Measurements from ENCODE around the gene SLC17A5.
A peak's percentile ranks its signal among the peaks of the same experiment; 100 is the strongest.
"Not testable (repeated sequence)": the region's sequence is repeated elsewhere in the genome, so short reads cannot be mapped to it uniquely, and the experiment has no call there.

Gene SLC17A5, protein sequence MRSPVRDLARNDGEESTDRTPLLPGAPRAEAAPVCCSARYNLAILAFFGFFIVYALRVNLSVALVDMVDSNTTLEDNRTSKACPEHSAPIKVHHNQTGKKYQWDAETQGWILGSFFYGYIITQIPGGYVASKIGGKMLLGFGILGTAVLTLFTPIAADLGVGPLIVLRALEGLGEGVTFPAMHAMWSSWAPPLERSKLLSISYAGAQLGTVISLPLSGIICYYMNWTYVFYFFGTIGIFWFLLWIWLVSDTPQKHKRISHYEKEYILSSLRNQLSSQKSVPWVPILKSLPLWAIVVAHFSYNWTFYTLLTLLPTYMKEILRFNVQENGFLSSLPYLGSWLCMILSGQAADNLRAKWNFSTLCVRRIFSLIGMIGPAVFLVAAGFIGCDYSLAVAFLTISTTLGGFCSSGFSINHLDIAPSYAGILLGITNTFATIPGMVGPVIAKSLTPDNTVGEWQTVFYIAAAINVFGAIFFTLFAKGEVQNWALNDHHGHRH

DNA sequence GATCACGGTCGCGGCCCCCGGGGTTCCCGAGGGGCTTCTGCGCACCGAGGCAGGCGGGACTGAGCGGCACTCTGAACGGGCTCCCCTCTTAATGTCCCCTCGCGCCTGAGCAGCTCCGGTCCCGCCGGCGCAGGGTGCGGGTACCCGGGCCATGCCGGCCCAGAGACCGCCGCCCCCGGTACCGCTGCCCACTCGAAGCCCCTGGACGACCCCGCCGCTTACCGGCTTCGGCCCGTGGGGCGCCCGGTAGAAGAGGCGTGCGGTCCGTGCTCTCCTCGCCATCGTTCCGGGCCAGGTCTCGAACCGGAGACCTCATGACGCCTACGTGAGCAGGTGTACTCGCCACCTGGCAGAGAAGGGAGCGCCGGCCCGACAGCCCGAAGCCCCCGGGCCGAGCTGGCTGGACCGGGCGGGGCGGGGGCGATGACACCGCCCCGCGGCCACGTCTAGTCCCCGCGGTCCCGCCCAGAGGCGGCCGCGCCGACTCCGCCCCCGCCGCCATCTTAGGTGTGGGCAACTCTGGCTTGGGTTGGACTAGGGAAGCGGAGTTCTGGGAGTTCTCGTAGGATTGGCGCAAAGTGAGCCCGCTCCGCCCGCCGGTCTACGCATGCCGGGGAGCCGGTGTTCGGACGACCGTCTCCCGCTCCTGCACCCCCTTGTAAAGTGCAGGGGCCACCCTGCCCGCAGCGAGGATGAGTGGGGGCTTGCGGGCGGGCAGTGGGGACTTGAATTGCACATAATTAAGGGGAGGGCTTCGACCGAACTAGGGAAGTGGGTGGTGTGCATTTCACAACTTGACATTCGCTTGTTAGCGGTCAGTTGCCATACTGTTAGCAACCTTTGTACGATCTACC is at the start of gene SLC17A5:
SLC17A5 (minus strand) TSS at position 422 of the 854 bp plus-strand sequence; CDS start at position 316, 106 bp downstream.
- peak; percentile 86 for DNase-seq (ENCODE audit: low spot score)

DNA sequence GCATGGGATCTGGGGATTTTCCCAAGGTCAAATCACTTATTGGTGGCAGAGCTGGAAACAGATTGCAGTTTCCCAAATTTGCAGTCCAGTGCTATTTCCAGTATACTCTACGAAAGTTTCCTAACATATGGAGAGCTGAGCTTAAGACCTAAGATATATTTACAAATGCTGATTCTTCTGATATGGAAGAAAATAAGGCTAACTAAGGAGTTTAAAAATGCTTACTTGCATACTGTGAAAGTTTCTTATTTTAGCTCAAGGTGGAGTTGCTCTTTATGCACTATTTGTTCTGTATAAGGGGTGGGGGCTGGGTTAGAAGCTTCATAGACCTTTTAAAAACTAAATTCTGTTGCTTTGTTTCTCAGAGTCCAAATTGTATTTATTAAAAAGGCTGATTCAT is 49.7 kb upstream of the SLC17A5 start:
- DNase-seq (ENCODE audit: low spot score): no peak

DNA sequence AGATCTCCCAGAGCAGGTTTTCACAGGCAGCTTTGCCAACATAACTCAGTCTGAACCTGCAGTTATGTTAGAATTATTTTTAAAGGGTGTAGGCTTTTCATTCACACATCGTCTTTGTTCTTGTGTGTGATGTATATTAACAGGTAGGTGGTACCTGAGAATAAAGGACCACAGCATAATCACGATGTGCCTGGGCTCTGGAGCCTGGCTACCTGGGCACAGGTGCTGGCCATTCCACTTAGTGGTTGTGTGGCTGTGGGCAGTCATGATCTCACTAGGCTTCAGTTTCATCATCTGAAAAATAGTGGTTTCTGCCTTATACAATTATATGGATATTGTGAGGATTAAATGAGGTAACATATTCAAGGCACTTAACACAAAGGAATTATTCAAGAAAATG is 48.7 kb upstream of the SLC17A5 start:
- DNase-seq (ENCODE audit: low spot score): no peak

DNA sequence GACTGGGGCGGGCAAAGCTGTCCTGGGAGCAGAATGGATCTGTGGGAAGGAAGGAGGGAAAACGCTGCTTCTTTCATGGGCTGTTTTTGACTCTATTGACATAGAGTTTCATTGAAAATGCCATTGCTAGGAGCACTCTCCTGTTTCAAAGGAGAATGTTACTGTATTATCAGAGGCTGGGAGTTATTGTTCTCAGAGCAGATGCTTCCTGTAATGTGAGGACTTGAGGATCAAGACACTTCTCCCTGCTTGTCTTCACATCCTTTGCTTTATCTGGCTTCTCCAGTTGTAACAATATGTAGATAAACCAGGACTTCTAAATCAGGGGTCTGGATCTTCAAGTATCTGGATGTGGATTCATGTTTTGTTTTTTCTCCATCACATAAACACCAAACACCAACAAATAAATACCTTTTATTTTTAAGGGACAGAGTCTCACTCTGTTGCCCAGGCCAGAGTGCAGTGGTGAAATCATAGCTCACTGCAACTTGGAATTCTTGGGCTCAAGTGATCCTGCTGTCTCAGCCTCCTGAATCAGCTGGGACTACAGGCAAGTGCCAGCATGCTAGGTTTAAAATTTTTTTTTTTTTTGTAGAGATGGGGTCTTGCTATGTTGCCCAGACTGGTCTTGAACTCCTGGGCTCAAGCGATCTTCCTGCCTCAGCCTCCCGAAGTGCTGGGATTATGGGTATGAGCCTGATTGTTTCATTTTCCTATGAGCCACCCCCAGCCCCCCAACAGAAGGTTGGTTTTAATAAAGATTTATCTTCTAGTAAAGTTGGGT is 46.1 kb upstream of the SLC17A5 start:
- no peak for DNase-seq (ENCODE audit: low spot score)

DNA sequence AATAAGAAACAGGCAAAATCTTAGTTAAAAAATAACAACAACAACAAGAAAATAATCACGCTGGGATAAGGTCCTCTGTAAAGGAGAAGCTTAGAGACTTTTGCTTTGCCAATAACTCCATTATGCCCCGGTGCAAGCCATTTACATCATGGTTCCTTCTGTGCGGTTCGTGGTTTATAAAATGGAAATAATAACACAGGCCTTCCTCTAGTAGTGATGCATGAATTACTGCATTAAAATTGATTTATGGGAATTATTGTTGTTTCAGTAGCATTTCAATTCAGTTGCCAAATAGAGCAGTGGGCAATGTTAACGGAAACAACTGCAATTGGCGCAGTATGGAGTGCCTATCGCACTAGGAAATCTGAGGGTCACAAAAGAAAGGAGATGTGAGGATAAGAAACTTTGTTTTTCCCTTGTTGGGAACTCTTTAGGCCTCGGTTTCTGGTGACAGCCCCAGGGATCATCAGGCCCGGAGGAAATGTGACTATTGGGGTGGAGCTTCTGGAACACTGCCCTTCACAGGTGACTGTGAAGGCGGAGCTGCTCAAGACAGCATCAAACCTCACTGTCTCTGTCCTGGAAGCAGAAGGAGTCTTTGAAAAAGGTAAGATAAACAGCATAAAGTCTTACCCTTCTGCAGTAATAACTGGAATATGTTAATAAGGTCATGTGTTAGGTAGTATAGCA is 43.3 kb upstream of the SLC17A5 start:
- DNase-seq (ENCODE audit: low spot score): no peak

DNA sequence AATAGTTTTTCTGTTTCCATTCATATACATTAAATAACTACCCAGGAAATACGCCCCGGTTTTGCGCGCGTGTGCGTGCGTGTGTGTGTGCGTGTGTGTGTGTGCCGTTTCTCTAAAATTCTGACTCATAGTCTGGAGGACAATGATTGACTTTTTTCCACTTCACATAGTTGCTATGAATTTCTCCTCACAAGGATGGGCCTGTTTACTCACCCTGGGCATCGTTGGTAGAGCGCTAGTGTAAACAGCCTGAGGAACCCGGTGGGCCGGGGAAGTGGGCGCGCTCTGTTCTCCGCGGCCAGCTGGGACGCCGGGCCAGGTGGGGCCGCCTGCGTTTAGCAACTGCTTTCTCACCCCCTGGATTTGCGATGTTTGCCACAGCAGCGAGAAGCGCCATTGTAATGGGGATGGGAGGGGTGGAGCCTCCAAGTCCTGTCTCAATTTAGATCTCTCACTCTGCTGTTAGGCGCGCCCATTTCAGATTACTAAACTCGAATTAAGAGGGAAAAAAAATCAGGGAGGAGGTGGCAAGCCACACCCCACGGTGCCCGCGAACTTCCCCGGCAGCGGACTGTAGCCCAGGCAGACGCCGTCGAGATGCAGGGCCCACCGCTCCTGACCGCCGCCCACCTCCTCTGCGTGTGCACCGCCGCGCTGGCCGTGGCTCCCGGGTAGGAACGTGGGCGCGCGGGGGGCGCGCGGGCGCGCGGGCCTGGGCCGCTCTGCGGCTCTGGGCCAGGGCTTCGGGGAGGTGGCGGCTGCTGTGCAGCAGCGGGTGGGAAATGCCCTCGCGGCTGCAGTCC is 42.0 kb upstream of the SLC17A5 start, which contains the start of gene CD109:
CD109 (plus strand) TSS at position 585 of the 803 bp plus-strand sequence; CDS start at position 598, 13 bp downstream.
- DNase-seq (ENCODE audit: low spot score): peak; percentile 90

DNA sequence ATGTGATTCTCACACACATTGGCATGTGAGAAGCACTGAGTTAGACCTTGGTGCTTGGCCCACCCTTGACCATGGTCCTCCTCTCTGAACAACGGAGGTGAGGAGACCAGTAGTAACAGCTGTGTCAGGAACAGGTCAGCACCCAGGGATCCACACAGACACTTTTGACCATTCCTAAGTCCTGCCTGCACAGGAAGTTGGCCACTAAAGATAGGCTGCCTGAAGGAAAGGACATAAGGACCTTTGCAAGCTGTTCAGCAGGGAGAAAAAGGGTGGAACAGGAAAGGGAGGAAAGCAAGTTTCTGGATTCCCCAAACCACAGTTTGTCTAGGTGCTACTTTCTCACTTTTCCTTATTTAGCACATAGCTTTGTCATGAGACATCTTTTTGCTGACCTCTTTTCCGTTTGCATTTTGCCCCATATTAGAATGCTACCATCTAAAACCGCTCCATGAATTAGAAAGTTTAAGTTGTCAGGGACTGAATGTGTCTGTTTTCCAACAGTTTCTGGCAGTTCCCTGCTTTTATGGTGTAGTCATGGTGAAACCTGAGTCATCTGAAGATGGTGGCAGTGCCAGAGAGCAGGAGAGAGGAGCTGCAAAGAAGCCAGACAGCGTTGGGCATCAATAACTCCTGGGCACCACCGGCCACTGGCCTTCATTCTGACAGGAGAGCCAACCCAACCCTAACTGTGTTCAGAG is 41.1 kb upstream of the SLC17A5 start:
- DNase-seq (ENCODE audit: low spot score): peak; percentile 71

DNA sequence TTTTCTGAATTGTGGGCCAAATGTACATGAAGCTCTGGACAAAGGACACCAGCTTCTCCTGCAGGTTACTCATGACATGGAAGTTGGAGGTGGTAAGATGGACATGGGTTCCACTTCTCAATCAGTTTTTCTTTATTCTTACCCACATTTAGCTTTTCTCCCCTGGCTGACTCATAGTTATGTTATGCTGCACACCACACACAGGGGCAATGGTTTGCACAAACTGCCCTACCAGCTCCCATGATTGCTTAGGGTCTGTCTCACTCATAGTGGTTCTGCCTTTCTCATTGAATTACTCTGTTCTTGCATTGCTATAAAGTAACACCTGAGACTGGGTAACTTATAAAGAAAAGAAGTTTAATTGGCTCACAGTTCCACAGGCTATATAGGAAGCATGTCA is 37.7 kb upstream of the SLC17A5 start:
- DNase-seq (ENCODE audit: low spot score): no peak

DNA sequence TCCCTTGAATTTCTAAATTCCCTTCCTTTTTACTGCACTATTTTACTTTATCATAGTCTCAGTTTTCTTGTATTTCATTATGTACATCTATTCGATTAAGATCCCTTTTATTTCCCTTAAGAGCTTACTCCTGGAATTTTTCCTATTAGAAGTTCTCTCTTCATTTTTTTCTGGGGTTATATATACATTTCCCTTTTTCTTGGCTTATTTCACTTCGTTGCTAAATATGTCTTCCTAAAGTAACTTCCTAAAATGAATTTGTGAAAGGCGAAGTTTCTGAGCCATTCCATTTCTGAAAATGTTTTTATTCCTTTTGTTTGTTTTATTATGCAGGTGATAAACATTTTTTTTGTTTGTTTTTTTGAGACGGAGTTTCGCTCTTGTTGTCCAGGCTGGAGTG is 36.3 kb upstream of the SLC17A5 start:
- no peak for DNase-seq (ENCODE audit: low spot score)

DNA sequence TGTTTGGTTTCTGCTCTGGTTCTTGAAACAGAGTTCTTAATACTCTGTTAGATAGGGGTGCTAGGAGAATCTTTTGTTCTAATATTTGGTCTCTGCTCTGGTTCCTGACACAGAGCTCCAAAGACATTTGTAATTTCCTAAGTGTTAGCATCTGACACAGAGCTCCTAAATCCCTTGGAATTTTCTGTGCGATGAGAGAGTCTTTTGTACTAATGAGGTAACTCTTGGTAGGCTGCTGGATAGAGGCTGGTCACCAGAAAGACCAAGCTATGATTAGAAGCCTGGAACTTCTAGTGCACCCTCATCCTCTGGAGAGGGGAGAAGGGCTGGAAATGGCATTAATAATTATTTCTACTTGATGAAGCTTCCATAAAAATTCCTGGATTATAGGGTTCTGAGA is 34.6 kb upstream of the SLC17A5 start:
- no peak for DNase-seq (ENCODE audit: low spot score)

DNA sequence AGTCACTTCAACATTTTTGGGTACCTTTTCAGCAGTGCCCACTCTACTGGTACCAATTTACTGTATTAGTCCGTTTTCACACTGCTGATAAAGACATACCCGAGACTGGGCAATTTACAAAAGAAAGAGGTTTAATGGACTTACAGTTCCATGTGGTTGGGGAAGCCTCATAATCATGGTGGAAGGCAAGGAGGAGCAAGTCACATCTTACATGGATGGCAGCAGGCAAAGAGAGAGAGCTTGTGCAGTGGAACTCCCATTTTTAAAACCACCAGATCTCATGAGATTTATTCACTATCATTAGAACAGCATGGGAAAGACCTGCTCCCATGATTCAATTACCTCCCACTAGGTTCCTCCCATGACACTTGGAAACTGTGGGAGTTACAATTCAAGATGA is 29.8 kb upstream of the SLC17A5 start:
- not testable (repeated sequence) for DNase-seq (ENCODE audit: low spot score)

DNA sequence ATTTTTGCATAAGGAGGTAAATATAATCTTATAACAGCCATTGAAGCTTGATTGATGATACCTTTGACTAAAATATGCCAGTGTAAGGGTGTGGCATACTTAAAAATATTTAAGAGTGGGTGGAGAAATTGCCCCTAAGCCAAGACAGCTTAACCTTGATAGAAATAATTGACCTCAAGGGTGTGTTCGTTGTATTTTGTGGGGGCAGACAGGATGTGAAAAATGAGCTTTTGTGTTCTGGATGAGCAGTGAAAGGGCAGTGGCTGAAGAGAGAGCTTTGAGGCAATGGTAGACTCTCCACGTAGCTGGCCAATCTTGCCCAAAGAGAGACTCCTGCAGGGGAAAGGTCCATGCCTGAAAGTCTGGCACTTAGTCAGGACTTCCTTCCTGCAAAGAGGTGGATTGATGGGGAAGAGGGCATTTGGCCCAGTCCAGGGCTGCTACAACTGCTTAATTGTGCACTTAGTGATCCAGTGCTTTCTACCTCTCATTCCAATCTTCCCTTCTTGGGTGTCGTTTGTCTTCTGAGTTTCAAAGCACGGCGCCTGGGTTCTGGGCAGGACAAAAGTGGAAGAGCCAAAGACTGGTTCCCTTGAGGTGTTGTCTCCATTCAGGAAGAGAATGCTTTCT is 26.6 kb upstream of the SLC17A5 start:
- DNase-seq (ENCODE audit: low spot score): no peak

DNA sequence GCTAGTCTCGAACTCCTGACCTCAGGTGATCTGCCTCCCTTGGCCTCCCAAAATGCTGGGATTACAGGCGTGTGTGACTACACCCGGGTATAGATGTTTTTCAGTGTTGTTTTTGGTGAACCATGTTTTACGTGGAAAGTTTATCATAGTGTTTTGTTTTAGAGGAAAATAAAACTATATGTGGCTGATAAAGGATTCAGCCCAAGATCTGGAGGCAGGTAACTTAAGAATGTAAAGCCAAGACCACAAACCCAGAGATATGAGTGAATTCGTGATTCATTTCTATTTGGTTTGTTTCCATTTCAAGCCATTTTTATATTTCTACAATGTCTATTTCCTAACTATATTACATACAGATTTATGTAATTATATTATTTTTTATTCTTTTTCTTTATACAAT is 26.1 kb upstream of the SLC17A5 start:
- not testable (repeated sequence) for DNase-seq (ENCODE audit: low spot score)

DNA sequence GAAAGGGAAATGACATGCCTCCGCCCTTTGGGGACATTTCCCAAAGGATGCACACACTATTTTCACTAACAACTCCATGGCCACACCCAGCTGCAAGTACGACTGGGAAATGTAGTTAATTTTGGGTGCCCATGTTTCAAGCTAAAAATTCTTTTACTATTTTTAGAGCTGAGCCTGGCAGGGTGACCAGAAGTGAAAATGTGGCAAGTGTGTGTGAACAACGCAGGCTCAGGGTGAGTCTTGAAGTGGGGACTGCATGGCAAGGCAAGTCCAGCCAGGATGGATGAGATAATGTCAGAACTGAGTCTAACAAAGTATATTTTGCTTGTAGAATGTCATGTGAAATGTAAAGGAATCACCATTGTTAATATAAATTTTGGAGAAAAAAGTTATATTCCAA is 25.2 kb upstream of the SLC17A5 start:
- no peak for DNase-seq (ENCODE audit: low spot score)

DNA sequence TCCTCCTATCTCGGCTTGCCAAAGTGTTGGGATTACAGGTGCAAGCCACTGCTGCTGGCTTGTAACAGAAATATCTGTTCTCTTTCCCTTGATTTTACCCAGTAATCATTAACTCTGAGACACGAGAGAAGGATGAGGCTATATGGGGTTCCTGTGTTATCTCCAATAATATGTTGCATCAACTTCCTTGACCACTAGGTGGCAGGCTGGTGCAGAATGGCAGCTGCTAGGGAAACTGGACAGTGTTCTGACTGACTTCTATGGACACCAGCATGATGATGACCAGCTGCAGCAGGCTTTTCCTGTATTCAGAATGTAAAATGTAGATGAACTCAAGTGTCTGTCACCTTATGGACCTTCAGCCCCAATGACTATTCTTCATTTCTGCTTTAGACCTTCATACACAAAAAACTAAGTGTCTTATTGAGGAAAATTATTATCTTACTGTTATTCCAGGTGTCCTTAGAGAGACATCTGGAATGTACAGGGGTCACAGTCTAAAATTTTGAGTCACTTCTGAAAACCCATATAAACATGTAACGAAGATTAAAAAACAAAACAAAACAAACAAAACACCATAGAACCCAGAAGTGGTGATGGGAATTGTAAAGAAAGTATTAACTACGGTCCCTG is 21.8 kb upstream of the SLC17A5 start:
- peak; percentile 74 for DNase-seq (ENCODE audit: low spot score)

DNA sequence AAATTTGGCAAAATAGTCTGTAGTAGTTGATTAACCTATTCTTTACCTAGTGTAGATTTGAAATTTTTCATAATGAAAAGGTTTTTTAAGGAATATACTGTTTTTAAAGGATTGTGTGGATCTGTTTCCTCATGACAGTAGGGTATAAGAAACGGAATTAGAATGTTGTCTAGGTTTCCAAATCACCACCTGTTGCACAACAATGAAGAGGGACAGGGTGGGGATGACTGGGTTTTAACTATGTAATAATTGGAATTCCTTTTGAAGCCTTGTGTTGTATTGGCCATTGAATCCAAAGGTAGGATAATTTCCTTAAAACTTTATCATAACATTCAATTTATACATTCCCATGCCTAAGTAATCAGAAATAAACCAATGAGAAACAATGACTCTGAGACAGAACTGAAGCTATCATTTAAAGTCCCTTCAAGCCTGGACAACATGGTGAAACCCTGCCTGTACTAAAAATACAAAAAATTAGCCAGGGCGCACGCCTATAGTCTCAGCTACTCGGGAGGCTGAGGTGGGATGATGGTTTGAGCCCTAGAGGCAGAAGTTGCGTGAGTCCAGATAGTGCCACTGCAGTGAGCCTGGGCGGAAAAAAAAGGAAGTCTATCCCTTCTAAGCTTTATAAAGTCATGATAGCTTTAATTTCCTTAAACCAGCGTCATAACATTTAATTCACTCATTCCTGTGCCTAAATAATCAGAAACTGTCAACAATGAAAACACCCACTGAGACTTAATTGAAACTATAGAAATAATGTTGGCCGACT is 18.3 kb upstream of the SLC17A5 start:
- no peak for DNase-seq (ENCODE audit: low spot score)

DNA sequence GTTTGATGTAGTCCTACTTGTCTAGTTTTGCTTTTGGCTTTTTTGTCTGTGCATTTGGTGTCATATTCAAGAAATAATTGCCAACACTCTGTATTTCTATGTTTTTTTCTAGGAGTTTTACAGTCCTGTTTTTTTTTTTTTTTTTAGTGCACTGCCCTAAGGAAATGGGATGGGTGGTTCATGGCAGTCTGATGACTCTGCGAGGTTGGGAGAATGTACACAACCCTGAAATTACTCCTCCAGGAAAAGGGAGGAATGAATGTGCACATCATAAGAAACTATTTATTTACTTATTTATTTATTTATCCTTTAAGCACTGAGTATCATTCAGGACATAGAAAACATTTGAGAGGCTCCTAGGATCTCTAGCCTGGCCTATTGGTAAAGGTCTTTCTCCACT is 15.2 kb upstream of the SLC17A5 start:
- no peak for DNase-seq (ENCODE audit: low spot score)

DNA sequence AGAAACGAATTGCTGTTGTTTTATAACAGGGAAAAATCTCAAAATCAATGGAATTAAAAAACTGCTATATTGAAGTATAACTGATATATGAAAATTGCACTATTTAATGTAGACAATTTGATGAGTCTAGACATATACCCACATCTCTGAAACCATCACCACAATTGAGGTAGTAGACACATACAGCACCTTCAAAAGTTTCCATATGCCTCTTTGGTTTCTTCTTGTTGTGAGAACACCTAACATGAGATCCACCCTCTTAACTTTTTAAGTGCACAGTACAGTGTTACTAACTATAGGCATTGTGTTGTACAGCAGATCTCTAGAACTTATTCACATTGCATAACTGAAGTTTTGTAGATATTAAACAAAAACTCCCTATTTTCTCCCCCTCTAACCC is 14.0 kb upstream of the SLC17A5 start:
- DNase-seq (ENCODE audit: low spot score): no peak

Measured in kidney capillary endothelial cell (primary cell).